ENCODE results near the gene FGD6. TPM values are rescaled to one million over a fixed set of nuclear protein-coding genes. Genes with fewer than 3 reads are reported as not detected.

FGD6 gene
- total and polyA plus RNA-seq, 2 of the 4 experiments (the other 2 are of a cell fraction): 2.6 to 9.5 TPM

- intact Hi-C loops (cut with micrococcal nuclease) (no loop called here), dilution Hi-C loops (cut with HindIII; ENCODE audit: low sequenced_read_pairs, unreplicated experiment) (no loop called here), in situ Hi-C loops (cut with MboI; ENCODE audit: low sequenced_read_pairs) (no loop called here)
- no peaks in the 10 kb centered on the region for H3K9me3 ChIP-seq (ENCODE audit: control insufficient read depth, insufficient read depth, low read length)
- no peak overlapping the region for H4K91ac ChIP-seq (ENCODE audit: insufficient read depth, low read depth, low read length)
- no peak overlapping the region for H2BK5ac ChIP-seq (ENCODE audit: low read depth, low read length, poor library complexity, severe bottlenecking)
- no peak overlapping the region for H2BK120ac ChIP-seq (ENCODE audit: low read depth, low read length)
- no peak overlapping the region for H2AK9ac ChIP-seq (replicated peaks; ENCODE audit: low read depth, low read length, poor library complexity)
- H3K27ac ChIP-seq (ENCODE audit: insufficient read depth, low read length): no peak overlapping the region
- peak overlapping the region; percentile 49; the same call in 1 of the 2 replicates for H3K4me2 ChIP-seq (ENCODE audit: low read depth, low read length)
- H4K20me1 ChIP-seq (ENCODE audit: insufficient read depth, low read length): no peaks in the 10 kb centered on the region
- ATAC-seq (ENCODE audit: low read depth) (peak; percentile 68), DNase-seq (peak; percentile 91)
- H3K9ac ChIP-seq (ENCODE audit: low read depth, low read length): no peak overlapping the region
- CTCF ChIA-PET: interaction anchor here (0.6 kb wide), 1 partner anchor 16 kb away, joined by 5 read pairs; no protein-coding TSS in a partner anchor
- POLR2A ChIA-PET (ENCODE audit: unreplicated experiment): no interaction called here
- TF ChIP-seq POLR2A (IDR thresholded peaks at IDR 0.05; ENCODE audit: low read depth, low read length): no peak
- peak; percentile 77 for TF ChIP-seq CEBPB (IDR thresholded peaks at IDR 0.05; ENCODE audit: low read depth, low read length)
- TF ChIP-seq MAZ (IDR thresholded peaks at IDR 0.05; ENCODE audit: borderline replicate concordance, low read depth, low read length): 0 out of 2 replicates have a peak, but pooled peaks have one; percentile 14
- no peak overlapping the region for H3K23ac ChIP-seq (ENCODE audit: low read depth, low read length)
- H2BK20ac ChIP-seq (ENCODE audit: low read depth, low read length): no peak overlapping the region
- no peak overlapping the region for H2AFZ ChIP-seq (replicated peaks; ENCODE audit: low read length, poor library complexity)
- no peak overlapping the region for H3K18ac ChIP-seq (ENCODE audit: low read depth, low read length)
- H3K56ac ChIP-seq (ENCODE audit: extremely low read depth, insufficient read depth, low read length): no peak overlapping the region
- no peak overlapping the region for H3K4ac ChIP-seq (ENCODE audit: low read depth, low read length)
- WGBS, 2 experiments (ENCODE audit: extremely low coverage in 2 of 2, insufficient read length in 1 of 2): 40% methylated on average over 1 of the region's 8 CpGs; no CpG with 5 or more reads in 1 of the 2 experiments
- H3K27me3 ChIP-seq (ENCODE audit: control insufficient read depth, insufficient read depth, low read length): no peaks in the 10 kb centered on the region
- H3K9me1 ChIP-seq (ENCODE audit: insufficient read depth, low read length): peaks cover 3% of the 10 kb centered on the region; the same call in 1 of the 2 replicates
- no peak overlapping the region for H4K8ac ChIP-seq (ENCODE audit: low read depth in 2 of 2, low read length in 2 of 2)
- no peak overlapping the region for H2BK15ac ChIP-seq (ENCODE audit: low read depth, low read length)
- H2AK5ac ChIP-seq (ENCODE audit: low read depth, low read length): no peak overlapping the region
- peaks cover 4% of the 10 kb centered on the region for H3K4me1 ChIP-seq (ENCODE audit: control insufficient read depth, insufficient read depth, low read length)
- H3K4me3 ChIP-seq (ENCODE audit: insufficient read depth, low read depth, low read length): no peak overlapping the region
- BruUV-seq (replicated peaks): no TSS peak
- no peak overlapping the region for H4K5ac ChIP-seq (ENCODE audit: low read depth, low read length)
- peak overlapping the region; percentile 48; the same call in 1 of the 2 replicates for H3K14ac ChIP-seq (replicated peaks; ENCODE audit: low read depth, low read length)
- peaks cover 3 to 14% of the 10 kb centered on the region in 2 experiments; a peak in 3 of 4 replicates for H3K79me1 ChIP-seq (ENCODE audit: low read depth in 1 of 2, low read length in 2 of 2)
- H3K36me3 ChIP-seq (ENCODE audit: control insufficient read depth, insufficient read depth, low read length): no peaks in the 10 kb centered on the region; the same call in 1 of the 2 replicates
Observed at GRCh38 chr12:95173392-95174251, 43.6 kb downstream of the FGD6 start.

Measured in IMR-90 (cell line).